ENCODE measurements around the gene CACNA1H.

GRCh38 chr16:1193143-1193824, 40.4 kb downstream of the CACNA1H start:
- TF ChIP-seq CTCF (IDR thresholded peaks at IDR 0.05) (no peak), POLR2A (IDR thresholded peaks at IDR 0.05) (no peak)

Measured in uterus (tissue), 2 donors.